Kidney tubule cell (primary cell): ENCODE measurements around the gene TERB1.
A peak's percentile ranks its signal among the peaks of the same experiment; 100 is the strongest.

Source experiments
- DNase-seq: peaks from one replicate; pipeline ENCODE4 v3.0.0-alpha.2; 2018; ENCODE audit warnings: low spot score

The TERB1 gene

DNA sequence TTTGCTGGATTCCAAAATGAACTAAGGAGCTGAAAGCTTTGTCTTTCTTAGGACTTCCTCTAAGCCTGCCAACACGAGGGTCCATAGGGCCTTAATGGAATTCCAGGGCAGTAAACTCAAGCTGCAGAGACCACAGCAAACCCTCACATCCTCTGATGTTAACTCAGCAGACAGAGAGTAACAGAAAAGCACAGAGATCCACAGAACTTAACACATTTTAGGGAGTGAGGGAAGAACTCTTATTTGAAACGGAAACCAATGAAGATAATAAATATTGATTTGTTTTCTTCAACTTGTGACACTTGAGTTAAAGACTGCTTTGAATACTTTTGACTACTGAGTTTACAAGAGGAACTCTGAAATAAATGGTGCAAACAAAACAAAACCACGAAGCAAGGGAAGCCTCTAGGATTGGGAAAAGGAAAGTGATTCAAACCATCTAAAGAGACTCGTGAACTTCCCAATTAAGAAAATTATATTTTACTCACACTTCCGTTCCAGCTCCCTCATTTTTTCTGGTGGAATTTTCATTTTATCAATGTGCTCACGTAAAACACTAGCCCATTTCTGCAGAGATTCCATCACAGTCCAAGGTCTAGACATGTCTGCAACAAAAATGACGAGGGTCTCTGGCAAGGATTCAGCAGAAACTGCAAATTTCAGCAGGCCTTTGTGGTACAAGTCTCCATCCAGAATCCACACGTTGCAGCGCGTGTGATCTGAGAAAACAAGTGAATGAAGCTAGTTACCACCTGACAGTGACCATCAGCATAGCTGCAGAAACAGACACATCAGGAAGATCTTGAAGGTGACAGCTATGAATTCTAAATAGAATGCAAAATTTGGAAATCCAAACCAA is 59.2 kb downstream of the TERB1 start:
- no peak for DNase-seq

DNA sequence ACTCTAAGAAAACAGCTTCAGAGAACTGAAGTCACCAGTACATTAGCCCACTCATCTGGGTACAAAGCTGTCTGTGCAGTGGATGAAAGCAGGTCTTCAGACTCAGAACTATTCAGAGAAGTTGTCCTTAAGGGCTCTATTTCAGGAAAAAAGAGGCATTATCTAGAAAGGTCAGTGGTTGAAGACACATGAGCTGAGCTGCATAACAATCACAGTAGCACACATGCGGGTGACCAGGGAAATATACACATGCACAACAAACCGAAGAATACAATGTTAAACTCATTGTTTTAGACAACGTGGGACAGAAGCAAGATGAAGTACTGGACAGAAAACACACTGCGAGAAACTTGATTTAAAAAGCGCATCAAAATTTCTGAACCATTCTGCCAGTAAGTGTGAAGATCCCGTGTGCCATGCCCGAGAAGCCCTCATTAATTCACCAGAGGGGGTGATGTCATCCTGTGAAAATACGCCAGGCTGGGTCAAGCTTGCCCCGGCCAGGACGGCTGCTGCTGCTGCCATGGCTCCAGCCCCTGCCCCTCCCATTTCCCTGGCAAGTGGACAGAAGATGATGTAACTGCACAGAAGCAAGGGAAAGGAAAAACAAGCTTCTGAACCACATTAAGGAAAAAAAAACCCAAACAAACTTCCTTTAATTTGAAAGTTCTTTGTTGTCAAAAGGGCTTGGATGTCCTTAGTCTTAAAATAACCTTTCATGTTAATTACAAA is 60.0 kb downstream of the TERB1 start:
- DNase-seq, result peak; percentile 93

DNA sequence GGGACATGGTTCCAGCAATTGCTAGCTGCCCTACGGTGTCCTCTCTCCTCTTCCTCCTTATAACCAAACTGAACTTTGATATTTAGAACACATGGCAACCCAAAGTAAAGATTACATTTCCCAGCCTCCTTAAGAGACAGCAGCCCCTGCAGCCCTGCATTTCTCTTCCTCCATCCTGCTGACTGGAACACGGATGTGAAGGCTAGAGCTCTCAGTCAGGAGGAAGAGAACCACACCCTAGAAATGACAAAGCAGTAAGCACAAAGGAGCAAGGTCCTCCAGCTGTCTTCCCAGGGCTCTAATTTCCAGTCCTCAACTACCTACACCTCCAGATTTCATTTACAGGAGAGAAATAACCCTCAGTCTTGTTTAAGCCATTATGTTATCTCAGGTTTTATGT is 60.9 kb downstream of the TERB1 start:
- DNase-seq, result peak; percentile 43

DNA sequence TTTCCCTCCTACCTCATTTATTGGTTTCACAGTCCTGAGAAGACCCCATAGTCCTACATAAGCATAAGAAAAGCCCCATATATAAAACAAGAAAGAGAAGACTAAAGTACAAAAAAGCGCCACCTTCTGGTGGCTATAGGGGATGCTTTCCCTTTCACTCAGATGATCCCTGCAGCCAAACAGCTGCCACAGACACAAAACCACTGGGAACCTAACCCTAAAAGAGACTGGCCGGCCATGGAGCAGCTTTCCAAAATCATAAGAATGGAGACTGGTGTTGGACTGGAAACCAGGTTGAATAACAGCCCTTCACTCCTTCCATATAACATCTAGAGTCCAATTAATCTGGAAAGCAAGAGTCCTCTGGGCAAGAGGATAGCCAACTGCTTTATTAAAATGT is 61.4 kb downstream of the TERB1 start:
- peak; percentile 53 for DNase-seq

DNA sequence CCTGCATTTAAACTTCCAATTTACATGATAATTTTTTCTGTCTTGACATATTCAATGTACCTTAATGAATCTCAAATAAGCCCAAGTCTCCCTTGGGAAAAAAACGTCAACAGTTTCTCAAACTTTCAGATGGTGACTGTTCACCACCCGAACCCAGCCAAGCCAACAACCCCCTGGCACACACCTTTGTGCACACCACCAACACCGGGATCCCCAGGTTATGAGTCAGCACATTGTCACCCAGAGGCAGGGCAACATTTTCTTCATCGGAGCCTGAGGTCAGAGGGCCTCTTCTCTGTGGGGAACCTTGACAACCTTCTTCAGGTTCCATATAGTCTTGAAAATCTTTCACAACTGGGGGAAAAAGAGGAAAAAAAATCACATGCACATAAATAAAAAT is 65.5 kb downstream of the TERB1 start:
- peak; percentile 77 for DNase-seq

DNA sequence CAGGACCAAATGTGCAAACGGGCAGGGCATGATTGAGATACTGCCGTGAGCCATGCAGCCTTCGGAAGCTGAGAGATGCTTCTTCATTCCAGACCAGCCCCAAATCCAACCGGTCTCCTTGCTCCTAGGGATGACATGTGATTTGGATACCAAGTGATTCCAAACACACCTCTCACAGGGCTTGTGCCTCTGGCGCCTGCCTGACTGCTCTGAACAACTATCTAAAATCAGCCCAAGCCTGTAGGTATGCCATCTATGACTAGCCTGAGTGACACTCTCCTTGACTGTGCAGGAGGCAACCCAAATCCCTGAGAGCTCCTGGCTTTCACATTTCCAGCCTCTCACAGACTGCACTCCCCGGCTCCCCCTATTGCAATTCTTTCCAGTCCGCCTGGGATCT is 70.3 kb downstream of the TERB1 start:
- no peak for DNase-seq

DNA sequence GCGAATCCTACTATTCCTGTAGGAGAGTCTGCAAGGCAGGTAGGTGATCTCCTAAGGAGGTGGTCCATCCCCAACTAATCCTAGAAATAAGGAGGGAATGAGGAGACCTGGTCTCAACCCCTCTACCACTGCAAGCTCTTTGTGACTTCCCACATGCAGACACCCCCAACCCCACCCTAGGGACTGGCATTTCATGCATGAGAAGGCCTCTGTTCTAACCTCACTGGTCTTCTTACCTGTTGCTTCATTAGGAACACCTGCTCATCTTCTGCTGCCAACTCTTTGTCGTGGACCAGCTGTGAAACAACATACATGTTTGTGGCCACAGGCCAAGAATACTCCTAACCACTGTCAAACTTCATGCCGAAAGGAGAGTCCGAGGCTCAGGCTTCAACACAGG is 72.6 kb downstream of the TERB1 start:
- no peak for DNase-seq

DNA sequence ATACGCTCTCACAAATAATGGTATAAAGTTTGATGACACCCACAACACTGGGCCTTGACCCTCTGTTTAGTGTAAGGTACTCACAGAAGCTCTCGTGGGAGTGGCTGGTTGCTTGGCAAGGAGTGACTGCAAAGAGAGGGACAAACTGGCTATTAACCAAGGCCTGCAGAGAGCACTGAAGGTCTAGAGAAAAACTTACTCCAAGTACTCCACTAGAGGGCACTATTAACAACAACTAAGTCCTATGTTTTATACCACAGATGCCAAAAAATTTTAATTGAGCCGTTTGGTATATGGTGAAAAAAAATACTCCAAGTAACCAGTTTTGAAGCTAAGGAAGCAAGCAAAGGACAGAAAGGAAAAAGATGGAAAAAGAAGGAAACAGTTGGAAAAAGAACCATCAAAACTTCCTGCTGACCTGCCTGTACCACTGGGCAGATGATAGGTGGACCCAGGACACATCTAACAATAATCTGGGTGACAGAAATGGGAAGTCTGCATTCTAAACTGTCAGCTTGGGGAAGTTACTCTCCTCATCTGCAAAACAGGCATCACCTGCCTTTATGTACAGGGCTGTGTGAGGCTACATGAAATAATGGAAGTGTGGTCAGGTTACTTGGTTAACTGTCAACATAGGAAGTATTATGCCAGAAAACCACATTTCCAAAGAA is 73.1 kb downstream of the TERB1 start:
- DNase-seq, result peak; percentile 60

DNA sequence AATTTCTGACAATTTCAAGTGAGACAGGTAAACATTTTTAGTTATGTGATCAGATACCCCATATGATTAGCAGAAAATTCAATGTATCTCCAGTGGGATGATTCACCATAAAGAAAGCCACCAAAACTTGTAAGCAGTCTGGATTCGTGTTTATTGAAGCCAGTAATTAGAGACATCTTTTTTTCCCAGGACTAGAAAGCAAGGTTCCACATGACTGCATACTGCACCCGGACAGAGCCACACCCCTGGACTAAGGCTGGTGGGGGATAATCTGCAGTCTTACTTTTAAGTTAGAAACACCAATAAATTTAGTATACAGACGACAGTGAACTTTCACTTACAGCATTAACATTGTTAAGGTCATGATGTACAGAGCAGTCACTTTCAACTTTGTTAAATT is 80.6 kb downstream of the TERB1 start:
- DNase-seq, result peak; percentile 35

DNA sequence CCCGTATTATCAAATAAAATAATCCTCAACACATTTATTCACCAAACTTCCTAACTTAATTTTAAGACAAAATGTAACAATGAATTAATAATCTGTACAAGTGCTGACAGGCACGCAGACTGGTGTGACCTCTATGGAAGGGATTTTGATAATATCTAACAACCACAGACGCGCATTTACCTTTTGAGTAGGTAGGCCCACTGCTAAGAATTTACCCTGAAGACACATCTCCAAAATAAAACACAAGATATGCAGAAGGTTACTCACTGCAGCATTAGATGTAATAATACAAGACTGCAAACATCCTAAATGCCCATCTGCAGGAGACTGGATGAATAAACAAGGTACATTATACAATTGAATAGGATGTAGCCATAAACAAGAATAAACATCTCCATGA is 82.1 kb downstream of the TERB1 start:
- no peak for DNase-seq

DNA sequence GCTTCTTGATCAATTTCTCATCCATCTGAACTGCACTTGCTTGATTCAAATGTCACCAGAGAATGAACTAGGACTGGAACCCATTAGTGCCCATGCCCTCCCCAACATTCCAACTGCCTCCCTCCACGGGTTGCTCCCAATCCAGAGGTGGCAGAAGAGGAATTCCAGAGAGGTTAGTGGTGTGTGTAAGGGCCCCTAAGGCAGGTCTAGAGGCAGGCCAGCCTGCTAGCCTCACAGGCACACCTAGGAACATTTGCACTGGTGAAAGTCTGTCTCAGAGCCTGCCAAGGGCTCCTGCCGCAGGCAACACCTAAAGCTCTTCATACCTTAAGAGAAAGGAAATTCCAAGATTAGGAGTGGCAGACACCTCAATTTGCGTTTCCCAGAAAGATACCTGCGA is 83.6 kb downstream of the TERB1 start:
- peak; percentile 50 for DNase-seq

DNA sequence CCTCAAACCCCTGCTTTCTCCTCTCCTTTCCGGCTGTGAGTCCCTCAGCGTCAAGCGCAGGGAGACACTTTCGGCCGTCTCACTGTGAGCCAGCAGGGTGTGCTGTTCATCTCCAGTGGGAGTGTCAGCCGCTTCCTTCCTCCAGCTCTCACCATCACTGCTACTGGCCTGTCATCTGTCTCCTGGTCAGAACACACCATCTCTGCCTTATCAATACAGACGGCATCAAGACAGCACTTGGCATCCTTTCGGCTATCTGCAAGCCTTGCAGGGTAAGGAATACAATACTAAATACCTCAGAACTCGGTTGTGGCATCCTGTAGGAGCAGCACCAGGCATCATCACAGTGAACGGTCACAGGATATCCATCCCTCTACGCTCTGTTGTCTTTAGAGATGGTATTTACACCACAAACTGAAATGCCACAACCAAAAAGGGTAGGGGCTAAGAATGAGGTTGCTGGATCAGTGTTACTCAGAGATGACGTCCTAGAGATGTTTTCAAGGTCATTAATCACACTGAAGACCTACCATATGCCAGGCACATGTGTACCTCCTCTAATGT is 84.2 kb downstream of the TERB1 start:
- DNase-seq, result peak; percentile 25

DNA sequence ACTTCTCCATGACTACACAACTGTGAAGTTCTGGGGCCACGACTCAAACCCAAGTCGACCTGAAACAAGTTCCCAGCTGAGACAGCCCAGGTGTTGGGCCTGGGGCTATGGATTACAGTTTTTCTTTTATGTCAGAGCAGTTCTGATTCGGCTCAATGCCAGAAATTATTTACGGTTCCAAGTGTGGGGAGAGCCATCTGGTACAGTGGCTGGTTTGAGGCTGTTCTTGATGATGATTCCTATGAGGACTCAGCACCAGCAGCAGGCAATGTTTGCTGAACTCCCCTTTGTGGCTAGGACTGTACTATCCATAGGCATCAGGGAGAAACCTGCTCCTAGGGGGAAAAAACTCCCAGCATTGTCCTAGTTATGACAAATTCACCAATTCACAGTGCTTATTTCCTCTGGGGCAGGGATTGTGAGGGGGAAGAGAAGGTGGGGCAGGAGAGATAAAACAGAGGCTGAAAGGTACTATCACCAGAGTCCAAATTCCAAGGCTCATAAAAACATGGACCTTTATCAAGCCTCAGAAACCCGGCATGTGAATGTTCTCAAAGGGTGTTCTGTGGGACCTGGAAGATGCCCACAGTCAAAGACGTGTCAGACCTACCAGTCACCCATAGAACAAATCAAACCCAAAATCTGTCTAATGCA is 86.6 kb downstream of the TERB1 start:
- DNase-seq, result no peak

DNA sequence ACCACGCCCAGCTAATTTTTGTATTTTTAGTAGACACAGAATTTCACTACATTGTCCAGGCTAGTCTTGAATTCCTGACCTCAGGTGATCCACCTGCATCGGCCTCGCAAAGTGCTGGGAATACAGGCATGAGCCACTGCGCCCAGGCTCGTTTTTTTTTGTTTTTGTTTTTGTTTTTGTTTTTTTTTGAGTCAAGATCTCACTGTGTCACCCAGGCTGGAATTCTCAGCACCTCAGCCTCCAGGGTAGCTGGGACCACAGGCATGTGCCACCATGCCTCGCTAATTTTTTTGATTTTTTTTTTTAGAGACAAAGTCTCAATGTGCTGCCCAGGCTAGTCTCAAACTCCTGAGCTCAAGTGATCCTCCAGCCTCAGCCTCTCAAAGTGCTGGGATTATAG is 87.3 kb downstream of the TERB1 start:
- DNase-seq, result no peak

DNA sequence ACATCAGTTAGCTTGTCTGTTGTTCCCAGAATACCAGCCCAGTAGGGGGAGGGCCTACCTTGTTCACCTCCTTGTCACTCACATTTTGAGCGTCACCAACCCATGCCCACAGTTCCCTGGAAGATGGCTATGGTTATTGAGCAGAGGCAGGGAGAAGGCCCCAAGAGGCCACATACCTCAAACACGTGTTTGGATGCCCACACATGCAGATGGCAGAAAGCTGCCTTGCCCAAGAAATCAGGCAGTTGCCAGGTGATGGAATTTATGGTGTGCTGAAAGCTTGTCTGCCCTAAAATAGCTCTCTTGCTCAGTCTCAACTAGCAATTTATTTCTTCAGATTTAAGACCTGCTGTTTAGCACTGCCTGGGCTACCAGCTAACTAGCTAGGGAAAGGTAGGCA is 88.3 kb downstream of the TERB1 start:
- DNase-seq, result no peak

DNA sequence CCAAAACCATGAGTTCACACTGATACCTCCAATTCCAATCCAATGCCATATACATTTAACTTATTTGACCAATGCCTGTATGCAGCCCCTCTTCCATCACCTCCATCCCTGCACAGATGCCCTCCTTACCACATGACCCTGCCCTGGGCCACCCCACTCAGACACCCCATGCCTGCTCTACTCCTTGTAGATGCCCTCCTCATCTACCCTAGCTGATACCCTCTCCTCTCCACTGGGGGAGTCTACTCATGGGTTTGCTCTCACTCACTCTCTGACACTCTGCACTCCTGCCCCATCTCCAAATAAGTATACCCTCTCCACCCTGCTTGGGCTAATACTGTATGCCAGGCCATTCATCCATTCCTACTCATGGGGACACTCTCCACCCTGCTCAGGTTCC is 88.9 kb downstream of the TERB1 start:
- no peak for DNase-seq

DNA sequence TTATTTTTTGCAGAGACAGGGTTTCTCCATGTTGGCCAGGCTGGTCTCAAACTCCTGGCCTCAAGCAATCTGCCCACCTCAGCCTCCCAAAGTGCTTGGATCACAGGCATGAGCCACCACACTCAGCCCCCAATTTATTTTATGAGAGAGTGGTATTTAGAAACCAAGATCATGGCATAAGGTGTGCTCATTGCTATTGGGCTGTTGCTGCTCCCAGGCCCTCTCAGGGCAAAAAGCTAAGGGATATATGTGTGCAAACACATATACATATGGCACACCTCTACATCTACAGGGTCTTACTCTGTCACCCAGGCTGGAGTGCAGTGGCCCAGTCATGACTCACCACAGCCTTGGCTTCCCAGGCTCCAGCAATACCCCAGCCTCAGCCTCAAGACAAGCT is 89.8 kb downstream of the TERB1 start:
- DNase-seq, result no peak

DNA sequence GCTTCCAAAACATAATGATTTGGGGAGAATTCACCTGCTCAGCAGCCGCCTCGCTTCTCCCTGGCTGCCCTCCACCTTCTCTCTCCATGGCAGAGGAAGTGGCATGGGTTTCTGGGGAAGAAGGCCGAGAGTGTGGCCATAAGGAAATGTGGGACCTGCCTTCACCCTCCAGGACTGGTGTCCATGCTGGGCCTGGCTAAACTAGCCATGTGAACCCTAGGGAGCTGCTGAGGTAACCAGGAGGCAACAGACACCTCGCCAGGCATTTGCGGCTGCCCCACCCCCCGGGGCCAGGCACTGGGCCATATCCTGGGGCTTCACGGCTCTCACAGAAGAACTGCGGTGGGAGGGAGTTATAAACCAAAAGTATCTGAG is 94.9 kb downstream of the TERB1 start:
- peak; percentile 74 for DNase-seq

DNA sequence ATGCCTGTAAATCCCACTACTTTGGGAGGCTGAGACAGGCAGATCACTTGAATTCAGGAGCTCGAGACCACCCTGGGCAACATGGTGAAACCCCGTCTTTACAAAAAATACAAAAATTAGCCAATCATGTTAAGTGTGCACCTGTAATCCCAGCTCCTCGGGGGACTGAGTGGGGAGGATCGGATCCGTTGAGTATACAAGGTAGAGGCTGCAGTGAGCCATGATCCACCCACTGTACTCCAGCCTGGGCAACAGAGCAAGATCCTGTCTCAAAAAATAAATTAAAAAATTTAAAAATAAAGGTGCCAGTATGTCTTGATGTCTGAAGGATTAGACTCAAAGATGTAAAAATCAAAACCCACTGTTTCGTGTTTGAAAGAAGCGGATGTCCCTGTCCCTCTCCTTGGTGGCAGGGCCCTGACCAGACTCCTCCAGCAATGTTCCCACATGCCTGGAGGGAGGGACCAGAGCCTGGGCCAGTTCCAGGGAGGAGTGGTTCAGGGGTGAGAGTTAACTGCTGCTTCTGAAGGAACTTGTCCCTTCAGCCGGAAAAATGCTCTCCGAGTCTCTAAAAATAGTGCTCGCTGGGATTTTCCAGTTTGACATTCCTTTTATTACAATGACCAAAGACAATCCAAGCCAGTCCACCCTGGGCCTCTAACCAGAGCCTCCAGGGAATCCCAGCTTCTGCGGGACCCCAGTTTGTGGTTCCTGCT is 95.4 kb downstream of the TERB1 start:
- DNase-seq, result peak; percentile 84
